T-helper 1 cell treated with Interleukin-12 subunit alpha and Interleukin-12 subunit beta and Interleukin-4 antibody, amounts not matched to agents 30 ng/mL and 1 ng/mL, for 36 hours (primary cell): ENCODE data around the gene NMRK1. TPM values are rescaled to one million over a fixed set of nuclear protein-coding genes. Genes with fewer than 3 reads are reported as not detected.

Experiments used
- intact Hi-C: fragments of 100-400 bp; cut with micrococcal nuclease; formaldehyde crosslinking; loops from one replicate; pipeline ENCODE4 v1.15.1; 2024
- total RNA-seq: library from RNA; stranded (reverse); gene quantifications from 2 replicates; pipeline ENCODE4 v1.2.3, GENCODE V29; 2022

Gene NMRK1
- total RNA-seq, 1 donor from 2014 or later: 25.1 TPM

GRCh38 chr9:75063556-75064305 is 24.2 kb downstream of the NMRK1 start:
- intact Hi-C loops: no loop called here

- intact Hi-C loops: no loop called here
These were observed 26.8 kb downstream of the NMRK1 start for GRCh38 chr9:75061169-75061568.

GRCh38 chr9:75054368-75055001 is 33.5 kb downstream of the NMRK1 start:
- intact Hi-C loops: no loop called here

- intact Hi-C loops: no loop called here
These were observed 34.1 kb downstream of the NMRK1 start for GRCh38 chr9:75053869-75054268.

- intact Hi-C loops: no loop called here
These were observed 36.7 kb downstream of the NMRK1 start for GRCh38 chr9:75051285-75051684.

GRCh38 chr9:75047506-75047905 is 40.4 kb downstream of the NMRK1 start:
- intact Hi-C loops: no loop called here

GRCh38 chr9:75046725-75047345 is 41.1 kb downstream of the NMRK1 start:
- intact Hi-C loops: no loop called here

- intact Hi-C loops: no loop called here
These were observed 46.9 kb downstream of the NMRK1 start for GRCh38 chr9:75041041-75041440.

- intact Hi-C loops: no loop called here
These were observed 48.2 kb downstream of the NMRK1 start for GRCh38 chr9:75039801-75040200.

- intact Hi-C loops: no loop called here
These were observed 48.9 kb downstream of the NMRK1 start for GRCh38 chr9:75039009-75039408.

GRCh38 chr9:75036793-75037192 is 51.2 kb downstream of the NMRK1 start:
- intact Hi-C loops: no loop called here

GRCh38 chr9:75033791-75034473 is 54.0 kb downstream of the NMRK1 start:
- intact Hi-C loops: no loop called here

- intact Hi-C loops: loop anchor here (1.0 to 5.0 kb wide), 16 partner anchors 7 to 1895 kb away; partner anchors contain the start of genes ANXA1, C9orf40, GCNT1 and NMRK1
These were observed 60.5 kb downstream of the NMRK1 start for GRCh38 chr9:75027187-75028107.

GRCh38 chr9:75023846-75024245 is 64.1 kb downstream of the NMRK1 start:
- intact Hi-C loops: no loop called here

- intact Hi-C loops: loop anchor here (1.0 kb wide), 1 partner anchor 9 kb away; the partner anchor contains the start of gene CARNMT1
These were observed 68.3 kb downstream of the NMRK1 start for GRCh38 chr9:75019654-75020053.

GRCh38 chr9:75019022-75019421 is 68.9 kb downstream of the NMRK1 start:
- intact Hi-C loops: no loop called here

- intact Hi-C loops: no loop called here
These were observed 70.6 kb downstream of the NMRK1 start for GRCh38 chr9:75017378-75017777.

GRCh38 chr9:75013735-75014134 is 74.2 kb downstream of the NMRK1 start:
- intact Hi-C loops: no loop called here
